Neuronal stem cell (in vitro differentiated cells): ENCODE measurements around the gene IP6K1.
A peak's percentile ranks its signal among the peaks of the same experiment; 100 is the strongest.

Experiments used
- DNase-seq: peaks from one replicate; pipeline ENCODE4 v3.0.0-alpha.2; 2013; ENCODE audit warnings: low spot score
- H2AFZ ChIP-seq: one replicate; pipeline ENCODE4 v1.6.1; 2013; ENCODE audit warnings: mild to moderate bottlenecking, low read length, inconsistent platforms
- H2AK5ac ChIP-seq: 2 replicates; pipeline ENCODE4 v1.6.1; 2013; ENCODE audit warnings: low read depth, mild to moderate bottlenecking, inconsistent platforms, low read length, moderate library complexity, mixed read lengths
- H2BK120ac ChIP-seq: 2 replicates; pipeline ENCODE4 v1.6.1; 2013; ENCODE audit warnings: low read depth, mild to moderate bottlenecking, inconsistent platforms, low read length, moderate library complexity, mixed read lengths
- H2BK12ac ChIP-seq: one replicate; pipeline ENCODE4 v1.6.1; 2013; ENCODE audit warnings: low read length, inconsistent platforms
- H2BK15ac ChIP-seq: 2 replicates; pipeline ENCODE4 v1.6.1; 2013; ENCODE audit warnings: mild to moderate bottlenecking, low read length, inconsistent platforms, mixed read lengths
- H2BK5ac ChIP-seq: one replicate; pipeline ENCODE4 v1.6.1; 2013; ENCODE audit warnings: inconsistent platforms, mild to moderate bottlenecking, low read length, moderate library complexity
- H3K14ac ChIP-seq: one replicate; pipeline ENCODE4 v1.6.1; 2013; ENCODE audit warnings: low read length, inconsistent platforms
- H3K18ac ChIP-seq: 2 replicates; pipeline ENCODE4 v1.6.1; 2013; ENCODE audit warnings: low read length, inconsistent platforms
- H3K23ac ChIP-seq: 2 replicates; pipeline ENCODE4 v1.6.1; 2013; ENCODE audit warnings: low read depth, mild to moderate bottlenecking, mixed read lengths, low read length, inconsistent platforms; ENCODE audit not compliant: poor library complexity
- H3K27ac ChIP-seq: replicated peaks from 3 replicates; pipeline ENCODE4 v1.5.1; 2013; ENCODE audit warnings: low read length, inconsistent platforms
- H3K27me3 ChIP-seq, 3 experiments: 2 replicates each; pipeline ENCODE4 v1.6.1; 2013; ENCODE audit warnings: low read length in 3 of 3, mild to moderate bottlenecking in 2 of 3, inconsistent platforms in 1 of 3, low read depth in 1 of 3, mixed read lengths in 1 of 3, moderate library complexity in 1 of 3; ENCODE audit not compliant: control insufficient read depth in 3 of 3, insufficient read depth in 3 of 3
- H3K36me3 ChIP-seq, 2 donors: replicated peaks in 1 of 2; 2 replicates each; pipeline ENCODE4 v1.6.1; 2013; ENCODE audit warnings: low read length in 2 of 2; ENCODE audit not compliant: control insufficient read depth in 2 of 2, insufficient read depth in 2 of 2
- H3K4ac ChIP-seq: 2 replicates; pipeline ENCODE4 v1.6.1; 2013; ENCODE audit warnings: inconsistent platforms, mild to moderate bottlenecking, low read length, moderate library complexity
- H3K4me1 ChIP-seq, 2 donors: 1 replicate in 1 of 2; 2 replicates in 1 of 2; pipeline ENCODE4 v1.6.1; 2013; ENCODE audit warnings: low read length in 2 of 2, low read depth in 1 of 2; ENCODE audit not compliant: control insufficient read depth in 2 of 2, insufficient read depth in 1 of 2
- H3K4me2 ChIP-seq: one replicate; pipeline ENCODE4 v1.6.1; 2013; ENCODE audit warnings: mild to moderate bottlenecking, low read length, inconsistent platforms; ENCODE audit not compliant: insufficient read depth, poor library complexity, severe bottlenecking
- H3K4me3 ChIP-seq, 2 donors: 2 replicates each; pipeline ENCODE4 v1.5.1; 2013; ENCODE audit warnings: low read length in 2 of 2, mild to moderate bottlenecking in 2 of 2, inconsistent platforms in 1 of 2, moderate library complexity in 1 of 2
- H3K79me1 ChIP-seq: one replicate; pipeline ENCODE4 v1.6.1; 2013; ENCODE audit warnings: low read depth, mild to moderate bottlenecking, inconsistent platforms, low read length, moderate library complexity
- H3K9ac ChIP-seq: one replicate; pipeline ENCODE4 v1.6.1; 2013; ENCODE audit warnings: mild to moderate bottlenecking, low read depth, low read length, inconsistent platforms; ENCODE audit not compliant: poor library complexity
- H3K9me3 ChIP-seq, 2 donors: replicated peaks in 1 of 2; 2 replicates each; pipeline versions ENCODE3 to v1.6.1; 2013; ENCODE audit warnings: low read length in 2 of 2, mild to moderate bottlenecking in 2 of 2, inconsistent platforms in 1 of 2, low read depth in 1 of 2, mixed read lengths in 1 of 2, moderate library complexity in 1 of 2; ENCODE audit not compliant: control insufficient read depth in 2 of 2, insufficient read depth in 1 of 2
- H4K8ac ChIP-seq: one replicate; pipeline ENCODE4 v1.6.1; 2013; ENCODE audit warnings: low read depth, mild to moderate bottlenecking, inconsistent platforms, low read length, moderate library complexity
- H4K91ac ChIP-seq: one replicate; pipeline ENCODE4 v1.6.1; 2013; ENCODE audit warnings: low read length, low read depth, mild to moderate bottlenecking, inconsistent platforms; ENCODE audit not compliant: poor library complexity
- WGBS, 2 donors: extraction: QIAGEN DNeasy Blood & Tissue Kit; methylation state at CpG; one replicate each; pipeline ENCODE4 v1.1.7; 2013; ENCODE audit warnings: missing lambda C conversion rate in 2 of 2, mixed read lengths in 1 of 2; ENCODE audit not compliant: insufficient read length in 2 of 2, insufficient replicate concordance in 1 of 2; ENCODE audit errors: extremely low coverage in 2 of 2; 5-methylcytosine and 5-hydroxymethylcytosine counted together

Gene IP6K1

DNA sequence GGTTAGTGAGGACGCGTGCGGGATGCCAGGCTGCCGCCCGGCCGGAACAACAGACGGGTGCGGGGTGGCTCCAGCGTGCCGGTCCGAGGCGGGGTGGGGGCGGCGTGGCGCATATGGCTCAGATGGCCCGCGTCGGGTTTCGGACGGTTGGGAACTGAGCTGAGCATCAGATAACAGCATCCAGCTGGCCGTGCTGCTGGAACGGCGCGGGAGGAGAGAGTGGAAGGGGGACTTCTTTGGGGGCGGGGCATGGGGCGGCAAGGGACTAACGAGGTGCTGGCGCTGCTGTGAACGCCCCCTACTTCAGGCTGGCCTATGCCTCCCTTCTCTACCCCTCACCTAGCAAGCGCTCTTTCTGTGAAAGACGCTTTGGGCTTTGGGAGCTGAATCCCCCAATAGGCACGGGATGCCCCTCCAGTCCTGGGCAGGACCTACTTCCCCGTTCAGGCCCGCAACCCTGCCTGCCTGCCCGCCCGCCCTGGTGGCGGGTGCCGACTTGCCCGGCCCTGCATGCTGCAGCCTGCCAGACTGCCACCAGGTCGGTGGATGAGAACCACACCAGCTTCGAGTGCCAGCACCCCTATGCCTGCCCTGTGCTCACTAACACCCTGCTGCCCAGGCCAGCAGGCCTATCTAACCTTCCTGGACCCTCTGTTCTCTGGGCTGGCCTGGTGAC lies 17.3 kb upstream of the IP6K1 start:
- Histone ChIP-seq H2AFZ (peak overlapping the region; percentile 99), H4K91ac (no peak overlapping the region), H3K4me3 (peak overlapping the region; percentile 65 to 91), H2BK15ac (peak overlapping the region; percentile 19), H3K9ac (peak overlapping the region; percentile 85), H3K79me1 (no peaks in the 10 kb centered on the region), H4K8ac (no peak overlapping the region), H3K14ac (peak overlapping the region; percentile 58), H3K4me1 (peaks cover 26 to 47% of the 10 kb centered on the region in 2 donors), H2BK120ac (no peak overlapping the region), H2BK5ac (no peak overlapping the region), H2BK12ac (peak overlapping the region; percentile 33), H3K4me2 (peak overlapping the region; percentile 87), H3K27ac (no peak overlapping the region), H2AK5ac (peak overlapping the region; percentile 40), H3K18ac (peak overlapping the region; percentile 89), H3K27me3 (peaks cover 0 to 41% (median 15%) of the 10 kb centered on the region in 3 experiments), H3K36me3 (no peaks in the 10 kb centered on the region), H3K23ac (no peak overlapping the region), H3K4ac (no peak overlapping the region), H3K9me3 (no peaks in the 10 kb centered on the region)
- DNase-seq = peak; percentile 48
- no CpG with 5 or more reads among the region's 41 CpGs for WGBS, 2 donors

- H3K4me2 ChIP-seq = peak within 1 kb of the TSS; percentile 87
- no peak within 1 kb of the TSS for H3K27ac ChIP-seq
- H4K91ac ChIP-seq = peak within 1 kb of the TSS; percentile 19
- peak within 1 kb of the TSS; percentile 58 for H3K14ac ChIP-seq
- no peak within 1 kb of the TSS for H2BK120ac ChIP-seq
- peak within 1 kb of the TSS; percentile 35 for H2BK12ac ChIP-seq
- peak within 1 kb of the TSS; percentile 97 for H3K18ac ChIP-seq
- no peaks in the 10 kb centered on the region for H3K79me1 ChIP-seq
- peak within 1 kb of the TSS; percentile 48 for H2BK5ac ChIP-seq
- peak within 1 kb of the TSS; percentile 99 for H2AFZ ChIP-seq
- no peak within 1 kb of the TSS for H3K4ac ChIP-seq
- peak within 1 kb of the TSS; percentile 65 to 91 for H3K4me3 ChIP-seq
- peak within 1 kb of the TSS; percentile 16 for H3K23ac ChIP-seq
- peaks cover 26 to 45% of the 10 kb centered on the region in 2 donors for H3K4me1 ChIP-seq
- WGBS, 2 donors = no CpG with 5 or more reads among the region's 71 CpGs
- peak; percentile 84 for DNase-seq
- peak within 1 kb of the TSS; percentile 40 for H2AK5ac ChIP-seq
- H3K9me3 ChIP-seq = no peaks in the 10 kb centered on the region
- peak within 1 kb of the TSS; percentile 85 for H3K9ac ChIP-seq
- H4K8ac ChIP-seq = no peak within 1 kb of the TSS
- H2BK15ac ChIP-seq = peak within 1 kb of the TSS; percentile 45
- H3K27me3 ChIP-seq = peaks cover 0 to 41% (median 15%) of the 10 kb centered on the region in 3 experiments
- no peaks in the 10 kb centered on the region for H3K36me3 ChIP-seq
These were observed 16.6 kb upstream of the IP6K1 start, which contains the start of gene INKA1 for GRCh38 chr3:49802719-49803464. TSS of gene INKA1 (plus strand) at chr3:49803261. CDS start at chr3:49803393, 132 bp downstream.

DNA sequence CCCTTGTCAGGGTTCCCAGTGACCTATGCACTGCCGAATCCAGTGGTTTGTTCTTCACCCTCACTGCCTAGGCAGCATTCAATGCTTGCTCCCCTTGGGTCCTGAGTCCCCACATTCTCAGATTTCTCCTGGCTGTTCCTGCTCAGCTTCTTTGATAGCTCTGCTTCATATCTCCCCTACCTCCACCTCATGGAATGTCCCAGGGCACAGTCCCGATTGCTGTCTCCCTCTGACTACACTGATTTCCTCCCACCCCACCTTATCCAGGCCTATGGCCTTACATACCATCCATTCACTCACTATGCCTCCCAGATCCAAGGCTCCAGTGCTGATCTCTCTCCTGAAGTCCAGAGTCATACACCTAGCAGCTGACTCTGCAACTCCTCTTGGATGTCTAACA lies 14.8 kb upstream of the IP6K1 start:
- Histone ChIP-seq H3K9ac (no peak overlapping the region), H2AFZ (no peak overlapping the region), H2BK120ac (no peak overlapping the region), H3K9me3 (no peaks in the 10 kb centered on the region), H3K4me3 (no peak overlapping the region), H4K91ac (no peak overlapping the region), H3K27me3 (peaks cover 0 to 41% (median 15%) of the 10 kb centered on the region in 3 experiments), H3K36me3 (no peaks in the 10 kb centered on the region), H3K23ac (no peak overlapping the region), H3K4me2 (no peak overlapping the region), H3K18ac (no peak overlapping the region), H2BK12ac (no peak overlapping the region), H3K4ac (no peak overlapping the region), H3K27ac (no peak overlapping the region), H4K8ac (no peak overlapping the region), H2BK15ac (no peak overlapping the region), H3K4me1 (peaks cover 20 to 28% of the 10 kb centered on the region in 2 donors), H3K14ac (no peak overlapping the region), H3K79me1 (no peaks in the 10 kb centered on the region), H2AK5ac (no peak overlapping the region), H2BK5ac (no peak overlapping the region)
- no CpG with 5 or more reads among the region's 2 CpGs for WGBS, 2 donors
- DNase-seq = no peak

- no peak for DNase-seq
- Histone ChIP-seq H2AK5ac (peak within 1 kb of the TSS; percentile 22), H4K91ac (no peak within 1 kb of the TSS), H2BK12ac (no peak within 1 kb of the TSS), H3K27ac (no peak within 1 kb of the TSS), H3K4ac (no peak within 1 kb of the TSS), H2BK5ac (peak within 1 kb of the TSS; percentile 62), H4K8ac (no peak within 1 kb of the TSS), H3K4me3 (peak within 1 kb of the TSS in 1 of 2 donors; percentile 26), H3K36me3 (no peaks in the 10 kb centered on the region), H3K9ac (peak within 1 kb of the TSS; percentile 57), H2BK120ac (peak within 1 kb of the TSS; percentile 49), H2BK15ac (no peak within 1 kb of the TSS), H3K18ac (no peak within 1 kb of the TSS), H3K14ac (no peak within 1 kb of the TSS), H3K23ac (no peak within 1 kb of the TSS), H3K27me3 (peaks cover 0 to 44% (median 12%) of the 10 kb centered on the region in 3 experiments), H3K4me1 (peaks cover 16 to 17% of the 10 kb centered on the region in 2 donors), H3K4me2 (no peak within 1 kb of the TSS), H3K79me1 (no peaks in the 10 kb centered on the region), H3K9me3 (no peaks in the 10 kb centered on the region), H2AFZ (no peak within 1 kb of the TSS)
- no CpG with 5 or more reads among the region's 4 CpGs for WGBS, 2 donors
These were observed 13.4 kb upstream of the IP6K1 start, which contains the start of gene CDHR4 for GRCh38 chr3:49799761-49800160. TSS of gene CDHR4 (minus strand) at chr3:49799873. CDS start at chr3:49799812, 61 bp downstream.
